HL-60/S4 (cell line): ENCODE data around the gene SPP1.

Experiments
- in situ Hi-C: fragments of 300-500 bp; cut with MboI; formaldehyde crosslinking; loops from 2 replicates; pipeline ENCODE4 v1.14.3; 2022; ENCODE audit warnings: low sequenced_read_pairs

The SPP1 gene

GRCh38 chr4:87950936-87951511 lies 24.5 kb upstream of the SPP1 start:
- in situ Hi-C loops = no loop called here

- in situ Hi-C loops = no loop called here
These were observed 21.7 kb upstream of the SPP1 start for GRCh38 chr4:87953826-87954225.

GRCh38 chr4:87956501-87956900 lies 19.0 kb upstream of the SPP1 start:
- in situ Hi-C loops = no loop called here

- in situ Hi-C loops = no loop called here
These were observed 18.5 kb upstream of the SPP1 start for GRCh38 chr4:87957061-87957460.

- in situ Hi-C loops = loop anchor here (10.0 kb wide), 1 partner anchor 107 kb away; no protein-coding TSS in a partner anchor
These were observed 13.5 kb upstream of the SPP1 start for GRCh38 chr4:87961993-87962392.

- in situ Hi-C loops = loop anchor here (10.0 kb wide), 1 partner anchor 108 kb away; no protein-coding TSS in a partner anchor
These were observed 12.9 kb upstream of the SPP1 start for GRCh38 chr4:87962398-87963146.

GRCh38 chr4:87965501-87965975 lies 10.0 kb upstream of the SPP1 start:
- in situ Hi-C loops = loop anchor here (10.0 kb wide), 1 partner anchor 111 kb away; no protein-coding TSS in a partner anchor

GRCh38 chr4:87966095-87966496 lies 9.4 kb upstream of the SPP1 start:
- in situ Hi-C loops = loop anchor here (10.0 kb wide), 1 partner anchor 111 kb away; no protein-coding TSS in a partner anchor

- in situ Hi-C loops = loop anchor here (10.0 kb wide), 1 partner anchor 112 kb away; no protein-coding TSS in a partner anchor
These were observed 8.3 kb upstream of the SPP1 start for GRCh38 chr4:87967193-87967592.

GRCh38 chr4:87970121-87970520 lies 5.4 kb upstream of the SPP1 start:
- in situ Hi-C loops = no loop called here

- in situ Hi-C loops = no loop called here
These were observed 3.6 kb upstream of the SPP1 start for GRCh38 chr4:87971866-87972265.

- in situ Hi-C loops = no loop called here
These were observed 2.0 kb upstream of the SPP1 start for GRCh38 chr4:87973283-87974169.

GRCh38 chr4:87974856-87975462 lies 555 bp upstream of the SPP1 start:
- in situ Hi-C loops = no loop called here

- in situ Hi-C loops = no loop called here
These were observed 2.2 kb downstream of the SPP1 start for GRCh38 chr4:87977521-87978278.

- in situ Hi-C loops = no loop called here
These were observed 3.2 kb downstream of the SPP1 start for GRCh38 chr4:87978681-87979080.

GRCh38 chr4:87979810-87980209 lies 4.3 kb downstream of the SPP1 start:
- in situ Hi-C loops = loop anchor here (10.0 kb wide), 1 partner anchor 295 kb away; no protein-coding TSS in a partner anchor

GRCh38 chr4:87981486-87981885 lies 6.0 kb downstream of the SPP1 start:
- in situ Hi-C loops = loop anchor here (10.0 kb wide), 1 partner anchor 297 kb away; no protein-coding TSS in a partner anchor

GRCh38 chr4:87982036-87982435 lies 6.5 kb downstream of the SPP1 start:
- in situ Hi-C loops = loop anchor here (10.0 kb wide), 1 partner anchor 297 kb away; no protein-coding TSS in a partner anchor

- in situ Hi-C loops = loop anchor here (10.0 kb wide), 1 partner anchor 298 kb away; no protein-coding TSS in a partner anchor
These were observed 7.0 kb downstream of the SPP1 start for GRCh38 chr4:87982446-87983010.
